Activated T-cell treated with anti-CD3 and anti-CD28 coated beads for 4 hours (primary cell): ENCODE data around the gene RGS10.

Experiments used
- DNase-seq: peaks from one replicate; pipeline ENCODE4 v3.0.0-alpha.2; 2020

The RGS10 gene

GRCh38 chr10:119517235-119518141 is 25.0 kb downstream of the RGS10 start:
- DNase-seq: no peak

GRCh38 chr10:119516381-119517234 is 25.9 kb downstream of the RGS10 start:
- DNase-seq: no peak

GRCh38 chr10:119515511-119516045 is 26.9 kb downstream of the RGS10 start:
- DNase-seq: no peak

GRCh38 chr10:119514819-119515218 is 27.7 kb downstream of the RGS10 start:
- no peak for DNase-seq

- no peak for DNase-seq
Measured at GRCh38 chr10:119511828-119512515, 30.5 kb downstream of the RGS10 start.

DNA sequence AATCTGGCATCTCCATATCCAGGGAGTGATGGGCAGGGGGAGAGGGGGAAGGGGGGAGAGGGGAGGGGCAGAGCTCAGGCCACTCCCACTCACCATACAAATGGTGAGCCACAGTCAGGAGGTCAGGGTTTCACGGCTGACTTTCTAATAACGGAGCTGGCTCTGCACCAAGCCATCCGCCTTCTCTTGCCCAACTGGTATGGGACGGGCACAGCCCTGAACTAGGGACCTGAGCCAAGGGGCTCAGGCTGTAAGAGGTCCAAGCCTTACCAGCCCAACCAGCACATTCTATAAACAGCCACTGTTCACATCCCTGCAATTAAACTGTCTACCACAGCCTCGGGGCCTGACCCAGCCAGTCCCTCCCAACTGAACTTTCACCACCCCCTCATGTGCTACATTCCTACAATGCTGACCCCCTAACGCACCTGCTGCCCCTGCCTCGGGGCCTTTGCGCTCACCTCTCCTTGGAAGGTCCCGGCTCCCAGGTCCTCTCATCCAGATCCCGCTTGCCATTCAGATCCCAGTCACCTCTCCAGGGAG is 32.5 kb downstream of the RGS10 start:
- no peak for DNase-seq

DNA sequence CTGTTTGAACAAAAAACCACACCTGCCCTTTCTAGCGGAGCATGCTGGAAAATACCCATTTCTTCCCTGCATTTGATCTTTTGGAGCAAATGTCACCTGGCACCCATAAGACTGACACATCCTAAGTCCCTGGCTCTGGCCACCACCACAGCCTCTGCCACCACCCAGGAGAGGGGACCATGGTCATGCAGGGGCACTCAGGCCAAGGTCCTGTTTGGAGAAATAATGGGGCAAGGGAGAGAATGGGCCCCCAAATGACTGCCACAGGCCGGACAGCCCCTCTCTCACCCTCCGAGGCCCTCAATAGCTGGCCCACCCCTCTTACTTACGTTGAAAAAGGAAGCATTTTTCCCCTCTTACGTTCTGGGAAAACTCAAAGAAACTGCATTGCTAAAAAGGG is 35.4 kb downstream of the RGS10 start:
- DNase-seq: no peak

GRCh38 chr10:119505588-119506315 is 36.8 kb downstream of the RGS10 start:
- DNase-seq: no peak

DNA sequence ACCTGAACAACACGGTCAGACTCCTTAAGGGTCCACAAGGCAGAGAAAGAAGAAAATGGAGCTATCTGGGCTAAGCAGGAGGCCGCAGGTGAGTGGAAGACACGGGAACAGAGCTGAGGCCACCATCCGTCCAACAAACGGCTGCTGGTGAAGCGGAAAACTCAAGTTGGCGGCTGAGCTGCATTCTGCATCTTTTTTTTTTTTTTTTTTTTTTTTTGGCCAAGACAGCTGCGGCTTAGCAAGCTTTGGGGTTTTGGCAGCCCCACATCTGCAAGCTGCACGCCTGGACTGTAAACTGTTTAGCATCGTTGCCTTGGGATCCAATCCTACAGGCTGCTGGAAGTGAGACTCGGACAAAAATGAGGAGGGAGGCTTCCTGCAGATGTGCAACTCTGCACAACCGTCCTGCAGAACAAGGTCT is 37.4 kb downstream of the RGS10 start:
- no peak for DNase-seq

- no peak for DNase-seq
Measured at GRCh38 chr10:119504651-119505050, 37.9 kb downstream of the RGS10 start.

DNA sequence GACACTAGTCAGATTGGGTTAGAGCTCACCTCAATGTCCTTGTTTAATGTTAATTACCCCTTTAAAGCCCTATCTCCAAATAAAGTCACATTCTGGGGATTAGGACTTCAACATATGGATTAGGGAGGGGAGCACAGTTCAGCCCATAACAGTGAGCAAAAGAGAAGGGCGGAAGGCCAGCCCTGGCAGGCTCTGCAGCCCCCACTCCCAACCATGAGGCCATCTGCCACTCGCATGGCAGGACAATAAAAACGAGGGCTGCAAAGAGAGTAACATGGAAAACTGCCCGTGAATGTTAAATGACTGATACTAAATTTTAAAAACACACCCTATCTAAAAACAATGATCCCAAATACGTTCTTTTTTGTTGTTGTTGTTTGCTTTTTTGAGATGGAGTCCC is 38.7 kb downstream of the RGS10 start:
- DNase-seq: no peak

DNA sequence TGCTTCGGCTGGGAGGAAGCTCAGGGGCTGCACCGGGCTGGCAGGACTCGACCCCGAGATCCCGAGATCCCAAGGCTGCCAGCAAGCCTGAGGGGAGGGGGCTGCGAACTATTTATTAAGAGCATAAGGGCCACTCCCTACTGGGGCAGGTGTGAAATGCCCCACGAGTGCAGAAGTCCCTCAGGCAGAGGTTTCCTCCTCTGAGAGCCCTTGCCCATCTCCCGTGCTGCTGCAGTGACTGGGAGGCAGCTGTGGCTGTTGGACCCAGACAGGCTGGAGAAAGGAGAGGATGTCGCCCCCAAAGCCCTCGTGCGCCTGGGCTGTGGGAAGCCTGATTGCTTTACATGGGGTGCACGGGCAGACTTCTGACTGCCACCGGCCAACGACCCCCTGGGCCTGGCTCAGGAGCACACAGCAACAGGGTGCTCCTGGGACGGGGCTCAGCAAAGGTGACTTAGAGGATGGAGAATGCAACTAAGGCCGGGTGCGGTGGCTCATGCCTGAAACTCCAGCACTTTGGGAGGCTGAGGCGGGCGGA is 39.8 kb downstream of the RGS10 start:
- DNase-seq: no peak

DNA sequence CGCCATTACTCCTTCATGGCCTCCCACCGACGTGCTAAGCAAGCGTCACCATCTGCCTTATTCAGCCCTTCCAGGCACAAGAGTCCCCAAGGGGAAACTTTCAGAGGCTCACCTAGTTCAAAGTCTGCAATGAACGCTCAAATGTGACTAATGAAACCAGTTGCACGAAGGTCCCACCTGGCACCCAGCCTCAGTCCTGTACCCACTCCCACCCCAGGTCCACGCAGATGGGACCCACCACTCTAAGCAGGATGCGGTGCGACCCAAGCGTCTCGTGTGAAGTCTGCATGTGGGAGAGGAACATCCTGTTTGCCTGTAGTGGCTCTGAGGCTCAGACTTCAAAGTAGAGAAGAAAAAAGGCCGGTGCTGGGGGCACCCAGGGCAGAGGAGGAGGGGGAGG is 40.3 kb downstream of the RGS10 start:
- DNase-seq: peak; percentile 54

DNA sequence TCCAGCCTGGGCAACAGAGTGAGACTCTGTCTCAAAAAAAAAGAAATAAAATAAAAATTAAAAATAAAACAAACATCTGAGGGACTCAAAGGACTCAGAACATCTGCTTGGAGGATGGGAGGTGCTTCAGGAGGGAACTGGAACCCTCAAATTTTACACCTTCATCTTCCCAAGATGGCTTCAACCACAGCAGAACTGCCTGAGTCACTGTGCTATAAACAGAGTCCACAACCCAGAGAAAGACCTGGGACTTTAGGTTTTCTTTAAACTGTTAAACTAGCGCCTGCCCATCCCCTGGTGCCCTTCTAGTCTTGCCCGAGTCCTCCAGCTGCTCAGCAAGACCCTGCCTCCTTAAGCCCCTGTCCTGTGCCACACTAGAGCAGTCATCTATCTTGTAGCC is 40.8 kb downstream of the RGS10 start:
- no peak for DNase-seq

DNA sequence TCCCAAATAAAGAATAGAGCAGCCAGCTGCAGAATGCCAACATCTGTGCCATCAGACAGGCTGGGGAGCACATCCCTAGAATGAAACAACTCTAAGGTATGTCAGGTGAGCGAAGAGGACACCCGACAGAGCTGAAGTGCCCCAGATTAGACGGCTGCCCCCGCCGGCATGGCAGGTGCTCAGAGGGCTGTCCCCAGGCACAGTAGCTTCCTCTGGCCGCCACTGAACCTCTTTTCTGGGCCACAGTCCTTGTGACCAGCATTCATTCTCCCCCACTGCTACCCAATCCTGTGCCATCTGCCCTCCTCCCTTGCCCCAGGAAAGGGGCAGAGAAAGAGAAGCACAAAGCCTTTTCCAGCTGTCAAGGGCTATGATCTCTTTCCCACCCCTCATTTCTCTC is 41.7 kb downstream of the RGS10 start:
- DNase-seq: no peak

DNA sequence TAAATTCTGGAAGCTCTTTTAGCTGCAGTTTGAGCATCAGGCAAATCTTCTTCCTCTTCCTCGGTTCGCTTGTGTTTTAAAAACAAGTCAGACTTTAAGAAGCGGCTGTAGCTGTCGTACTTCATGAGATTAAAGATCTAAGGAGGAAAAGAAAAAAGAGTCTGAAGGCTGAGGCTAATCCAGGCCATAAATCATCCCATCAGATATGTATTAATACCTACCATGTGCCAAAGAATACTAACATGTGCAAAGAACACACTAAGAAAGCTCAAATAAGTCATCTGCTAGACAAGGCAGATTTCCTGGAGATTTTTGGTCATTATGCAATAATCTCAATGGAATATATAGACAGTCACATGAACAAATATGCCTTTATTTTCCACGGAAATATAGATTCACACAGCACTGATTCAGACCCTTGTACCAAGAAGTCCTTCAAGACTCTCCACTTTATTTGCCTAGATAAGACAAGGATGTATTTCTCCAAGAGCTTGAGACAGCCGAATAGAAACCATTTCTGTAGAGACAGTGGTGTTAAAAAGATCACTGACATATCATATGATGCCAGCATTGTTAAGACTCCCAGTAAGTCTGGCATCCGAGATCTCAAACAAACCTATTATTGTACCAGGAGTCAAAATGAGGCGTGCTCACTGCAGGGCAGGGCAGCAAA is 42.3 kb downstream of the RGS10 start:
- DNase-seq: no peak

DNA sequence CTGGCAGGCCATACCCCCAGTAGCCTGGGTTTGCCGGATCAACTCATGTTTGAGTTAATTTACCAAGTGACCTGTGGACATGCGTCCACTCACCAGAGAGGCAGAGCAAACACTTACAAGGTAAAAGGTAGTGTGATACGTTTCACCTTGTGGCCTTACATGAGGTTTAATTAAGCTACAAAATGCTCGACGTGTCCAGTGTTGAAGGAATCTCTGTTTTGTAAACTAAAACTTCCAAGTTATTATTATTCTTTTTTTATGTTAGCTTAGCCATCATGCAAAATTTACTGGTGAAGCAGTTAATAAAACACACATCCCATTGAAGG is 42.9 kb downstream of the RGS10 start:
- no peak for DNase-seq

DNA sequence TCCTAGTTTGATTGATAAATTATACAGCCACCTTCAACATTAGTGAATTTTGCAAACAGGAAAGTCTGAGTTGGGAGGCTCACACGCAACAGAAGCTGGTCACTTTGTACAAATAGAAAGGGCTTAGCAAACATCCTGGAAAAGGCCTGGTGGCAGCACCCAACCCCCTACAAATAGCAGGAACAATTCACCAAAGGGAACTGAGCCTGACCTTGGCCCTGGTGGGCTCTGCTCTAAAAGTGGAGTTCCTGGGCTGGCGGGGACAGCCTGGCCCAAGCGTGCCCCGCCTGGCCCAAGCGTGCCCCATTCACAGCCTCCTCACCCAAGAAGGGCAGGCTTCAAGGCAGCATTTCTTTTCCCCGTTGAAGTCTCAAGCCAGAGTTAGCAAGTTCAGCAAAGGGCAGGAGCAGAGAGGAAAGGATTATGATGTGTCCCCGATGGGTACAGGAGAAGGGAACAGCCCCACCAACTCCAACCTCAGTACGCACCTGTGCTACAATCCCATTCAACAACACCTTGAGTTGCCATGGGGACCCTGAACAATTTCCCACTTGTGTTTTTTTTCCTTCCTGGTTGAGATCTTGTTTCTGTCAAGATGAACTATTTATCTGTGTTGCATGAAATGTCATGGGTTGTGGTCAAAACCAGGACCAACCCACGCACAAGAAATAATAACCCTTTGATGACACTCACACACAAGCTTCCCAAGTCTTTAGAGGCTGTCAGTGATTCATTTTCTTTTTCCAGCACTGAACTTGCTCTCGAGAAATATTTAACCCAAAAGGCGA is 43.4 kb downstream of the RGS10 start:
- DNase-seq: no peak

DNA sequence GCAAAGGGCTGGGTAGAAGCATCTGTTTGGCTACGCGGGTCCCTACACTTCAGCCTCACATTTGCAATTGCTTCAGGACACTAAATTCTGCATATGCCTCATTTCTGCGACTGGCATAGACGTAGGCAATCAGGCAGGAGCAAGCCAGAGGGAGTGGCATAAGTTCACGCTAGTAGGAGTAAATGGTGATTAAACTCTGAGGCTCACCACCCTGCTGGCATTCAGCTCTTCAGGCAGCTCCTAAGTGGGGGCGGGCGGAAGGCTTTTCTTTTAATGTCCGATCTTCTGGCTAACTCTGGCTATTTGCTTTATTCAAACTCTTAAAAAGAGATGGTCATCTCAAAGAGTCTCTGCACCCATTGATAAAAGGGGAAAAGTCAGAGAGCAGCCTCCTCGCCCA is 45.3 kb downstream of the RGS10 start:
- no peak for DNase-seq

- DNase-seq: no peak
Measured at GRCh38 chr10:119496273-119496672, 46.2 kb downstream of the RGS10 start.

DNA sequence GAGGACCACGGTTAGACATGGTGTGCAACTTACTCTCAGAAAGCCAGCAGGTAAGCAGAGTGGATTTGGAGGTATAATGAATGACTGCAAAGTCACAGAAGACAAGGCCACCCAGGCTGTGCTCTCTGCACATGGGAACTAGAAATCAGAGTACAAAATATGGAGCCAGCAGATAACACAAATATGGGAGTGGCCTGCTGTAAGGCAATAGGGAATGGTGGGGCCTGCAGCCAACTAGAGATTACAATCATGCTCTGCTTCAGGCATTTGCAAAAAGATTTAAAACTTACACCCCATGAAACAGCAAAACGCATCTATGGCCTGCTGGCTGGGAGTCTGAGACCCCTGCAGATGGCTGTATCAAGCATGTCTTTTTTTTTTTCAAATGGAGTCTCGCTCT is 47.0 kb downstream of the RGS10 start:
- no peak for DNase-seq
